SJSA1 (cell line): Measurements from ENCODE around the gene OR14J1. TPM values are rescaled to one million over a fixed set of nuclear protein-coding genes. Genes with fewer than 3 reads are reported as not detected.
"Not testable (repeated sequence)": the region's sequence is repeated elsewhere in the genome, so short reads cannot be mapped to it uniquely, and the experiment has no call there.

Source experiments
- DNase-seq, 2 experiments: peaks; one replicate each; pipeline ENCODE4 v3.0.0-alpha.2; 2015 to 2020; ENCODE audit warnings: low spot score in 2 of 2, low read depth in 1 of 2
- H3K27ac ChIP-seq: fragments of 250-450 bp; sonication (Bioruptor Pico); 2 replicates; pipeline ENCODE4 v1.5.1; 2020; ENCODE audit warnings: mild to moderate bottlenecking, moderate library complexity
- H3K27me3 ChIP-seq: fragments of 250-450 bp; sonication (Bioruptor Pico); replicated peaks from 2 replicates; pipeline ENCODE4 v1.5.1; 2020; ENCODE audit warnings: mild to moderate bottlenecking, moderate library complexity
- H3K36me3 ChIP-seq: fragments of 250-450 bp; sonication (Bioruptor Pico); 2 replicates; pipeline ENCODE4 v1.5.1; 2020; ENCODE audit warnings: mild to moderate bottlenecking
- H3K4me1 ChIP-seq: fragments of 250-450 bp; sonication (Bioruptor Pico); replicated peaks from 2 replicates; pipeline ENCODE4 v1.6.1; 2021; ENCODE audit warnings: mild to moderate bottlenecking
- H3K4me3 ChIP-seq: fragments of 250-450 bp; sonication (Bioruptor Pico); 2 replicates; pipeline ENCODE4 v1.5.1; 2020; ENCODE audit warnings: mild to moderate bottlenecking
- H3K9me3 ChIP-seq: fragments of 250-450 bp; sonication (Bioruptor Pico); replicated peaks from 2 replicates; pipeline ENCODE4 v1.5.1; 2020; ENCODE audit warnings: mild to moderate bottlenecking
- total RNA-seq: library from RNA; depleted of rRNA; stranded (reverse); fragments of >200 nt; shearing (Covaris generic); gene quantifications from 2 replicates; pipeline ENCODE4 v1.2.3, GENCODE V29; 2014; rRNA removed

Gene OR14J1
- total RNA-seq: not detected in 2 replicates

- no peaks in the 10 kb centered on the region for H3K9me3 ChIP-seq
- no peaks in the 10 kb centered on the region for H3K27me3 ChIP-seq
- no peaks in the 10 kb centered on the region for H3K4me1 ChIP-seq
- H3K36me3 ChIP-seq: no peaks in the 10 kb centered on the region
- no peak for DNase-seq
- no peak within 1 kb of the TSS for H3K4me3 ChIP-seq
- no peak within 1 kb of the TSS for H3K27ac ChIP-seq
Measured at GRCh38 chr6:29301316-29301715, at the start of gene OR14J1. Gene OR14J1 (plus strand): TSS chr6:29301701. CDS start chr6:29306690, 4,989 bp downstream.

GRCh38 chr6:29251736-29252135 is 49.8 kb upstream of the OR14J1 start:
- H3K4me1 ChIP-seq: no peaks in the 10 kb centered on the region
- no peak overlapping the region for H3K4me3 ChIP-seq
- H3K27me3 ChIP-seq: no peaks in the 10 kb centered on the region
- no peak overlapping the region for H3K27ac ChIP-seq
- peaks cover 2% of the 10 kb centered on the region; the same call in 1 of the 2 replicates for H3K9me3 ChIP-seq
- no peaks in the 10 kb centered on the region for H3K36me3 ChIP-seq
- DNase-seq: no peak

DNA sequence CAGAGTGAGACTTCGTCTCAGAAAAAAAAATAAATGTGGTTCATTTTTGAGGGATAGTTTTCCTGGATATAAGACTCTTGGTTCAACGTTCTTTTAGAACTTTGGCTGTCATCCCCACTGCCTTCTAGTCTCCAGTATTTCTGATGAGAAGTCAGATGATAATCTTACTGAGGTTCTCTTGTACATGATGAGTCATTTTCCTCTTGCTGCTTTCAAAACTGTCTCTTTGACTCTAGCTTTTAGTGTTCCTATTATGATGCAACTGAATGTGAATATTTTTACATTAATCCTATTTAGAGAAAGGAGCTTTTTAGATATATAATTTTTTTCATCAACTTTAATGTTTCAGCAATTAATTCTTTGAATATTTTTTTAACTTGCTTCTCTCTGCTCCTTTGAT is 46.0 kb upstream of the OR14J1 start:
- H3K27me3 ChIP-seq: no peaks in the 10 kb centered on the region

DNA sequence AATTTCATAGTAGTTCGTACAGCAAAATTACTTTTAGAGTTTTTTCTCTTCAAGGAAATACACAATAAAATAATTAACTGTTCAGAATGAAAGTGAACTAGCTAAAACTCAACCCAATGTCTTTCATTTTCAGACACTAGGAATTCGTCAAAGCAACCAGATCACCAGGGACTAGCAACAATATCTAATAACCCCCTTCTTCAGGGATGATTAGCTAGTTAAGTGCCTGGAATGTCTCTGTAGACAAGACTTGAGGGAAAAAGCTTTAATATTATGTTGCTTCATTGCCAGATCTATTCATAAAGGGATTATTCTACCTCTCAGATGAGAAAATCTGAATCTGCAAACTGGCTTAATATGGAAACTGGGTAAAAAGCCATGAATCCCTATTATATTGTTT is 41.8 kb upstream of the OR14J1 start:
- Histone ChIP-seq H3K27ac (no peak overlapping the region), H3K27me3 (no peaks in the 10 kb centered on the region), H3K9me3 (no peaks in the 10 kb centered on the region; the same call in 1 of the 2 replicates), H3K4me3 (no peak overlapping the region), H3K36me3 (no peaks in the 10 kb centered on the region), H3K4me1 (no peaks in the 10 kb centered on the region)
- no peak for DNase-seq

More for the DNA sequence above, 46.0 kb upstream of the OR14J1 start:
- Histone ChIP-seq H3K36me3 (no peaks in the 10 kb centered on the region), H3K9me3 (peaks cover 2% of the 10 kb centered on the region; the same call in 1 of the 2 replicates), H3K4me1 (no peaks in the 10 kb centered on the region), H3K27ac (no peak overlapping the region), H3K4me3 (no peak overlapping the region)
- DNase-seq: no peak

- no peak for DNase-seq
- H3K36me3 ChIP-seq: no peaks in the 10 kb centered on the region
Measured at GRCh38 chr6:29263001-29263400, 38.5 kb upstream of the OR14J1 start.

DNA sequence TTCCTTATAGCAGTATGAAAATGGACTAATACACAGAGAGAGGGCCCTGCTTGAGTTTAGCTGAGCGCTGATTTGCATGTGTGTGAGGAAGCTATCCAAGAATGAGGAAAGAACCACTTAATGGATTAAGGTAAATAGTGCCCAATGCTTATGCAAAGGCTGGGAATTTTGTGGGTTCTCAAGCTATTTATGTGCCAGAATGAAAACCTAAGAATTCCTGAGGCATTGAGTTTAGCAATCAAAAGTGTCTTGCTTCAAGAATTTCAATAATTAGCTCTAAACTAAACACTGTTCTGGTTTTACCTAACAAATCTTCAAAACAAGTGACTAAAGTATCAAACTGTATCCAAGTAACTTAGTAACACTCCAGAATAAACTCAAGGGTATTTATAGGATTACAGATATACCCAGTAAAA is 7.0 kb upstream of the OR14J1 start:
- Histone ChIP-seq H3K27ac (no peak overlapping the region), H3K9me3 (no peaks in the 10 kb centered on the region), H3K4me1 (no peaks in the 10 kb centered on the region), H3K4me3 (no peak overlapping the region), H3K36me3 (no peaks in the 10 kb centered on the region), H3K27me3 (no peaks in the 10 kb centered on the region)
- no peak for DNase-seq

More at GRCh38 chr6:29263001-29263400, 38.5 kb upstream of the OR14J1 start:
- no peaks in the 10 kb centered on the region for H3K4me1 ChIP-seq
- H3K9me3 ChIP-seq: no peaks in the 10 kb centered on the region
- H3K4me3 ChIP-seq: no peak overlapping the region
- H3K27me3 ChIP-seq: no peaks in the 10 kb centered on the region
- H3K27ac ChIP-seq: no peak overlapping the region

DNA sequence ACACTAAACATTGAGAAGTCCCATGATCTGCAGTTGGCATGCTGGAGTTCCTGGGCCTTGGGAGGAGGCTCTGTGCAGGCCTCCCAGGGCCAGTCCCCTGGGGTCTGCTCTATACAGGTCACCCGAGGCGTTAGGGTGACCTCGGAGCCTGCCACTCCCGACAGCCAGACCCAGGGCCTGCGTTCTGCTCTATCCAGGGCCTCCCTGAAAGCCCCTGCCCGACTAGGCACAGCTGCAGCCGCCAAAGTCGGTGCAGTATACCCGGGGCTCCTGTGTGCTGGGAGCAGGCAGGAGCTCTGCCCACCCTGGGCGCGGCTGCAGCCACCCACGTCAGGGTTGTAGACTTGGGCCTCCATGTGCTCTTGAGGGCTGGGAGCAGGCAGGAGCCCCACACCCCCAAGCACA is 6.3 kb upstream of the OR14J1 start:
- H3K4me3 ChIP-seq: no peak overlapping the region
- no peaks in the 10 kb centered on the region for H3K36me3 ChIP-seq
- DNase-seq: no peak
- H3K27ac ChIP-seq: no peak overlapping the region
- H3K4me1 ChIP-seq: no peaks in the 10 kb centered on the region
- no peaks in the 10 kb centered on the region for H3K9me3 ChIP-seq
- no peaks in the 10 kb centered on the region for H3K27me3 ChIP-seq

- Histone ChIP-seq H3K27ac (no peak overlapping the region), H3K27me3 (no peaks in the 10 kb centered on the region), H3K4me3 (no peak overlapping the region)
Measured at GRCh38 chr6:29295623-29296022, 5.9 kb upstream of the OR14J1 start.

DNA sequence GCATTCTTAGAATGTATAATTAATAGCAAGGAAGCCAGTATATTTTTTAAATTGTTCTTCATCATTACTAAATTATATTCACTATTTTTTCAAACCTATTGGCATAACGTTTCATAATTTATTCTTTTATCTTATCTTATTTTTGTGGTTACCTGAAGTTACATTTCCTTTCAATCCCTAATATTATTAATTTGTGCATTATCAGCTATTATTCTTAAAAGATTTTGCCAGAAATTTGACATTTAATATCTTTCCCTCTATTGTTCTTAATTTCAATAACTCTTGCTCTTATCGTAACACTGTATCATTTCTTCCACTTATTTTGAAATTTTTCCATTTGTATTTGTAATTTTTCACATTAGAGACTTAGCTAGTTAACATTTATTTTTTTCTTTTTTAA is 18.4 kb downstream of the OR14J1 start:
- H3K9me3 ChIP-seq: no peaks in the 10 kb centered on the region
- H3K36me3 ChIP-seq: no peaks in the 10 kb centered on the region
- no peak overlapping the region for H3K27ac ChIP-seq
- no peak overlapping the region for H3K4me3 ChIP-seq
- no peaks in the 10 kb centered on the region for H3K27me3 ChIP-seq
- no peaks in the 10 kb centered on the region for H3K4me1 ChIP-seq
- no peak for DNase-seq

More at GRCh38 chr6:29295623-29296022, 5.9 kb upstream of the OR14J1 start:
- H3K9me3 ChIP-seq: no peaks in the 10 kb centered on the region
- no peak for DNase-seq
- no peaks in the 10 kb centered on the region for H3K36me3 ChIP-seq
- no peaks in the 10 kb centered on the region for H3K4me1 ChIP-seq

DNA sequence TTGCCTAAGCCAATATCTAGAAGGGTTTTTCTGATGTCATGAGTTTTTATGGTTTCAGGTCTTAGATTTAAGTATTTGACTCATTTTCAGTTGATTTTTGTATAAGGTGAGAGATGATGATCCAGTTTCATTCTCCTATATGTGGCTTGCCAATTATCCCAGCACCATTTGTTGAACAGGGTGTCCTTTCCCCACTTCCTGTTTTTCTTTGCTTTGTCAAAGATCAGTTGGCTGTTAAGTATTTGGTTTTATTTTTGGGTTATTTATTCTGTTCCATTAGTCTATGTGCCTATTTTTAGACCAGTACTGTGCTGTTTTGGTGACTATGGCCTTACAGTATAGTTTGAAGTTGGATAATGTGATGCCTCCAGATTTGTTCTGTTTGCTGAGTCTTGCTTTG is 21.8 kb downstream of the OR14J1 start:
- H3K9me3 ChIP-seq, H3K4me3 ChIP-seq, H3K27ac ChIP-seq, H3K27me3 ChIP-seq, H3K36me3 ChIP-seq, H3K4me1 ChIP-seq, DNase-seq: not testable (repeated sequence)

GRCh38 chr6:29325777-29326176 is 24.3 kb downstream of the OR14J1 start:
- Histone ChIP-seq H3K9me3 (no peaks in the 10 kb centered on the region), H3K4me3 (no peak overlapping the region), H3K36me3 (no peaks in the 10 kb centered on the region), H3K27ac (no peak overlapping the region), H3K4me1 (no peaks in the 10 kb centered on the region), H3K27me3 (no peaks in the 10 kb centered on the region)
- DNase-seq: no peak

- H3K36me3 ChIP-seq: no peaks in the 10 kb centered on the region
- H3K27me3 ChIP-seq: no peaks in the 10 kb centered on the region
- DNase-seq: no peak
- H3K4me1 ChIP-seq: no peaks in the 10 kb centered on the region
- H3K9me3 ChIP-seq: no peaks in the 10 kb centered on the region
- no peak overlapping the region for H3K4me3 ChIP-seq
- no peak overlapping the region for H3K27ac ChIP-seq
Measured at GRCh38 chr6:29332676-29333075, 31.2 kb downstream of the OR14J1 start.

- Histone ChIP-seq H3K27ac (no peak overlapping the region), H3K9me3 (no peaks in the 10 kb centered on the region), H3K36me3 (no peaks in the 10 kb centered on the region), H3K27me3 (no peaks in the 10 kb centered on the region), H3K4me1 (no peaks in the 10 kb centered on the region), H3K4me3 (no peak overlapping the region)
- no peak for DNase-seq
Measured at GRCh38 chr6:29336269-29336668, 34.8 kb downstream of the OR14J1 start.

DNA sequence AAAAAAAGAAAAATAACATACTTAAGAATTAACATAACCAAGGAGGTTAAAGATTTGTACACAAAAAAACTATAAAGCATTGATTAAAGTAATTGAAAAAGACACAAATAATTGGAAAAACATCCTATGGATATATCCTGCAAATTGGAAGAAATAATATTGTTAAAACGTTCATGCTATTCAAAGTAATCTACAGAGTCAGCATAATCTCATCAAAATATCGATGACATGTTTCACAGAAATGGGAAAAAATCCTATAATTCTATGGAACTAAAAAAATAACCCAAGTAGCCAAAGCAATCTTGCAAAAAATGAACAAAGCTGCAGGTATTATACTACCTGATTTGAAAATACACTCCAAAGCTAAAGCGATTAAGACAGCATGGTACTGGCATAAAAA is 43.9 kb downstream of the OR14J1 start:
- Histone ChIP-seq H3K9me3 (no peaks in the 10 kb centered on the region), H3K4me1 (no peaks in the 10 kb centered on the region), H3K27ac (no peak overlapping the region), H3K4me3 (no peak overlapping the region), H3K36me3 (no peaks in the 10 kb centered on the region), H3K27me3 (no peaks in the 10 kb centered on the region)
- DNase-seq: no peak

- H3K4me1 ChIP-seq, H3K27ac ChIP-seq, H3K4me3 ChIP-seq, H3K27me3 ChIP-seq, H3K36me3 ChIP-seq, H3K9me3 ChIP-seq, DNase-seq: not testable (repeated sequence)
Measured at GRCh38 chr6:29349348-29349747, 47.8 kb downstream of the OR14J1 start.
